ENCODE results near the gene METRN.

GRCh38 chr16:745739-746138, 30.8 kb downstream of the METRN start:
- TF ChIP-seq, protein P1, sequence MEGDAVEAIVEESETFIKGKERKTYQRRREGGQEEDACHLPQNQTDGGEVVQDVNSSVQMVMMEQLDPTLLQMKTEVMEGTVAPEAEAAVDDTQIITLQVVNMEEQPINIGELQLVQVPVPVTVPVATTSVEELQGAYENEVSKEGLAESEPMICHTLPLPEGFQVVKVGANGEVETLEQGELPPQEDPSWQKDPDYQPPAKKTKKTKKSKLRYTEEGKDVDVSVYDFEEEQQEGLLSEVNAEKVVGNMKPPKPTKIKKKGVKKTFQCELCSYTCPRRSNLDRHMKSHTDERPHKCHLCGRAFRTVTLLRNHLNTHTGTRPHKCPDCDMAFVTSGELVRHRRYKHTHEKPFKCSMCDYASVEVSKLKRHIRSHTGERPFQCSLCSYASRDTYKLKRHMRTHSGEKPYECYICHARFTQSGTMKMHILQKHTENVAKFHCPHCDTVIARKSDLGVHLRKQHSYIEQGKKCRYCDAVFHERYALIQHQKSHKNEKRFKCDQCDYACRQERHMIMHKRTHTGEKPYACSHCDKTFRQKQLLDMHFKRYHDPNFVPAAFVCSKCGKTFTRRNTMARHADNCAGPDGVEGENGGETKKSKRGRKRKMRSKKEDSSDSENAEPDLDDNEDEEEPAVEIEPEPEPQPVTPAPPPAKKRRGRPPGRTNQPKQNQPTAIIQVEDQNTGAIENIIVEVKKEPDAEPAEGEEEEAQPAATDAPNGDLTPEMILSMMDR (IDR thresholded peaks at IDR 0.05), result no peak
- TF ChIP-seq POLR2A (IDR thresholded peaks at IDR 0.05), result no peak

Measured in vagina (tissue), 2 donors.